SJCRH30 (cell line): ENCODE data around the gene SYT15. TPM values are rescaled to one million over a fixed set of nuclear protein-coding genes. Genes with fewer than 3 reads are reported as not detected.
"Not testable (repeated sequence)": the region's sequence is repeated elsewhere in the genome, so short reads cannot be mapped to it uniquely, and the experiment has no call there.

Experiments used
- DNase-seq, 2 experiments: peaks; one replicate each; pipeline ENCODE4 v3.0.0-alpha.2; 2015 to 2020
- H3K27ac ChIP-seq: fragments of 250-450 bp; sonication (Bioruptor Pico); 2 replicates; pipeline ENCODE4 v1.5.1; 2020; ENCODE audit warnings: mild to moderate bottlenecking, moderate library complexity
- H3K27me3 ChIP-seq: fragments of 250-450 bp; sonication (Bioruptor Pico); 2 replicates; pipeline ENCODE4 v1.5.1; 2020; ENCODE audit warnings: mild to moderate bottlenecking, moderate library complexity
- H3K36me3 ChIP-seq: fragments of 250-450 bp; sonication (Bioruptor Pico); 2 replicates; pipeline ENCODE4 v1.5.1; 2020; ENCODE audit warnings: mild to moderate bottlenecking, moderate library complexity
- H3K4me1 ChIP-seq: fragments of 250-450 bp; sonication (Bioruptor Pico); 2 replicates; pipeline ENCODE4 v1.5.1; 2020; ENCODE audit warnings: mild to moderate bottlenecking, moderate library complexity
- H3K4me3 ChIP-seq: fragments of 250-450 bp; sonication (Bioruptor Pico); 2 replicates; pipeline ENCODE4 v1.5.1; 2020; ENCODE audit warnings: mild to moderate bottlenecking, moderate library complexity
- H3K9me3 ChIP-seq: fragments of 250-450 bp; sonication (Bioruptor Pico); replicated peaks from 2 replicates; pipeline ENCODE4 v1.5.1; 2020; ENCODE audit warnings: mild to moderate bottlenecking, moderate library complexity
- total RNA-seq: library from RNA; depleted of rRNA; stranded (reverse); fragments of >200 nt; shearing (Covaris generic); gene quantifications from 2 replicates; pipeline ENCODE4 v1.2.3, GENCODE V29; 2014

The SYT15 gene
- total RNA-seq, 1 experiment from 2014 or later, result not detected

DNA sequence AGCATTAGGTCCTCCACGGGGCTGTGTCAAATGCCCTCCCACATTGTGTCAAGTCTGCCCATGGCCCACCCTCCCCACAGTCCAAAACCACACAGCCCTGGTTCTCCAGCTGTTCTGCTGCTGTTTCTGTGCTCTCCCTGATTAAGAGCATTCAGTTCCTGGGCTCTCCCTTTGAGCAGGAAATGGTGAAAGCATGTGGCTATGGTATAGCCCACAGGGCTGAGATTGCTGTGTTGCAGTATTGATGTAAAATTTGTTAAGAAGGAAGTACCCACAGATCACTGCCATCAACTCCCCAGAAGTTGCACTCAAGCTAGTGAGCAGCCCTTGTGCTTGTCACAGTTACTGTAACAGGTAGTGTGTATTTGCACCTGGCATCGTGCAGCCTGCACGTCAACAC, 9.3 kb downstream of the SYT15 start:
- H3K27me3 ChIP-seq, H3K36me3 ChIP-seq, H3K27ac ChIP-seq, H3K9me3 ChIP-seq, H3K4me1 ChIP-seq, DNase-seq, H3K4me3 ChIP-seq: not testable (repeated sequence)

DNA sequence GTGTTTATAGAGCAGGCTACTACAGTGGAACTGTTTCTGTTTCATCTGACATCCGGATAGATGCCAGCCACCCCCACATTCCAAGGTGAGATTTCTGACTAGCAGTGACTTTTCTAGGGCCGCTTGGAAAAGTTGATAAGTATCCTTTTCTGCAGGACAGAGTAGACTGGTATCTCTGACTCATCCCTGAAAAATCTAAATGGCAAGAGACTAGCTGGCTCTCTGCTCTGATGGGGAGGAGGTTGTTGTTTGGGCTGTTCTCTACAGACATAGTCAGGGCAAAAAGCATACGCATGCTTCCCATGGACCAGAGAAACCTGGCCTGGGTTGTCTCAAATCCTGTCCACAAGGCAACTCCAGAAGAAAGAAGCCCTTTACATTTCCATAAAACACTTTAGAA, 10.7 kb downstream of the SYT15 start:
- H3K27me3 ChIP-seq, H3K4me1 ChIP-seq, H3K9me3 ChIP-seq, H3K36me3 ChIP-seq, H3K4me3 ChIP-seq, H3K27ac ChIP-seq, DNase-seq: not testable (repeated sequence)

DNA sequence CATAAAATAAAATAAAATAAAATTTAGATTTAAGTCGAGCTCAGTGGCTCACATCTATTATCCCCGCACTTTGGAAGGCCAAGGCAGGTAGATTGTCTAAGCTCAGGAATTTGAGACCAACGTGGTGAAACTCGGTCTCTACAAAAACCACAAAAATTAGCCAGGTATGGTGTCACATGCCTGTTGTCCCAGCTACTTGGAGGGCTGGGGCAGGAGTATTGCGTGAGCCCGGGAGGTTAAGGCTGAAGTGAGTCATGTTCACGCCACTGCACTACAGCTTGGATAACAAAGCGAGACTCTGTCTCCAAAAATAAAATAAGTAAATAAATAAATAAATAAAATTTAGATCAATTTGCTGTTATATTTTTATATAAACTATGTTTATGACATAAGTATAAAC, 12.1 kb downstream of the SYT15 start:
- not testable (repeated sequence) for DNase-seq, H3K4me1 ChIP-seq, H3K27ac ChIP-seq, H3K27me3 ChIP-seq, H3K36me3 ChIP-seq, H3K9me3 ChIP-seq, H3K4me3 ChIP-seq

DNA sequence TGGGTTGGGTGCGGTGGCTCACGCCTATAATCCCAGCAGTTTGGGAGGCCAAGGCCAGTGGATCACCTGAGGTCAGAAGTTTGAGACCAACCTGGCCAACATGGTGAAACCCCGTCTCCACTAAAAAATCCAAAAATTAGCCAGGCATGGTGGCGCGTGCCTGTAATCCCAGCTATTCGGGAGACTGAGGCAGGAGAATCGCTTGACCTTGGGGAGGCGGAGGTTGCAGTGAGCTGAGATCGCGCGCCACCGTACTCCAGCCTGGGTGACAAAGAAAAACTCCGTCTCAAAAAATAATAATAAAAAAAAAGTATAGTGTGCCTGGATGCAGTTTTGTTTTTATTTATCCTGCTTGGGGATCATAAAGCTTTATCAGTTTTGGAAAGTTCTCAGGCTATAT, 14.4 kb downstream of the SYT15 start:
- H3K27ac ChIP-seq, H3K36me3 ChIP-seq, H3K9me3 ChIP-seq, H3K27me3 ChIP-seq, H3K4me3 ChIP-seq, H3K4me1 ChIP-seq, DNase-seq: not testable (repeated sequence)

DNA sequence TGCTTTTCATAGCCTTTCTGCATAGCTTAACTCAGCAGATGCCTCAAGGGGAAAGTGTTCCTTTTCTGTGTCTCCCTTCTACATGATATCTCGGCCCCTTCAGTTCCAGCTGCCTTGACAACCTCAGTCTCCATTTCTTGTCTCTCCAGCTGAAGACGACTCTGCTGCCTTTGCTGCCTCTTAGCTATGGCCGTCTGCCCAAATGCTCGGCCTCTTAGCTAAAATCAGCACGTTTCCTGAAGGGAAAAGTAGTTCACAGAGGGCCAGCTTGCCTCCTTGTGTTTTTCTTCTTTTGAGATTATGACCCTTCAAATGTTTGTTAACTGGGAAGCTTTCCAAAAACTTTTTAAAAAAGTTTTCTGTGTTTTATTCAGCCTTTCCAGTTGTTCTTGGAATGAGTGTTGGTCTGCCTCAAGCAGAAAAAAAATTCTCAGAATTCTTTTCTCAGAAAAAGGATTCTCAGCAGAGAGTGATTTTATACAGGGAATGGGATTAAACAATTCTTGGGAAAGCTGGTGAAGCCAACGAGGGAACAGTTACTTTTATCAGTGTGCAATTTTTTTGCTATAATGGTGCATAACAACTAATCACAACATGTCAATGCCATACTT, 15.6 kb downstream of the SYT15 start:
- not testable (repeated sequence) for H3K4me1 ChIP-seq, H3K36me3 ChIP-seq, H3K9me3 ChIP-seq, H3K27ac ChIP-seq, H3K27me3 ChIP-seq, H3K4me3 ChIP-seq, DNase-seq

DNA sequence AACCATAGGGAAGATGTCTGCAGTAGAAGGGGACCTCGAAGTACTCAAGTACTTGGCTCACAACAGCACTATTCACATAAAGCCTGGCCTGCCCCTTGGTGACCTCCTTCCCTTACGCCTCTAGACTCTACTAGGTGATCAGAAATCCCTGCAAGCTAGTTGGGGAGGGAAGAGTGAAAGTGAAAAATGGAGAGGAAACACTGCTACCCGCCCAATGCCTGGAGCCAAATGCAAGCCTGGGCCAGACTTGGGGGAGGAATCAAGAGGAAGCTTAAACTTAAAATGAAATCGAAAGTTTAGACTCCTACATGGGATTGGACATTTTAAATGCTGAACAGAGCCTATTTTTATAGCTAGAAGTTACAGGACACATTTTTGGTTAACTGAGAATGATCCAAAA, 17.6 kb downstream of the SYT15 start:
- H3K4me1 ChIP-seq, DNase-seq, H3K4me3 ChIP-seq, H3K9me3 ChIP-seq, H3K36me3 ChIP-seq, H3K27me3 ChIP-seq, H3K27ac ChIP-seq: not testable (repeated sequence)

DNA sequence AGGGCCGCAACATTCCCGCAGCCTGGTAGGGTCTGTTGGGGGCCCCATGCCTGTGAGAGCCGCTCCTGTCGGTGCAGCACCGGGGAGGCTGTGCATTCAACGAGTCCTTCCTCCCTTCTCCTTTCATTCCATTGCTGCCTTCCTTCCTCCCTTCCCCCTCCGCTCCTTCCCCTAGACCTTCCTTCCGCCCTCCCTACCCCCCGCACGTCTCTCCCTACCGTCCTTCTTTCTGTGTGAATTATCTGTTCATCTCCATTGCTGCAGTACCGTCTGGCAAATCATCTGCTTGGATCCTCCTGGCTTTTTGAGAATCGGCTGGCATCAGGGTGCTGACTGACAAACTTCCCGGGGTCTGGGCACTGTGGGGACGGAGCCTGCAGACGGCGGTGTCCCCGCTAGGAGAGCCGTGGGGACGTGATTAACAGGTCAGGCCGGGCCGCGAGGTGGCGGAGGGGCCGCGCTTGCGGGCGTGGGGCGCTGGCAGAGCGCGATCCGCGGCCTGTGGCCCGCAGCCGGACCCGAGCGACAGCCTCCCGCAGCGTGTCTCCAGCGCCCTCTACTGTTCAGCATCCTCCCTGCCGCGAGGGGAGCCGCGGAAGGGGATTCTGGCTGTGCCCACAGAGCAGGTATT, 18.8 kb downstream of the SYT15 start:
- not testable (repeated sequence) for H3K4me3 ChIP-seq, DNase-seq, H3K36me3 ChIP-seq, H3K27me3 ChIP-seq, H3K9me3 ChIP-seq, H3K4me1 ChIP-seq, H3K27ac ChIP-seq

DNA sequence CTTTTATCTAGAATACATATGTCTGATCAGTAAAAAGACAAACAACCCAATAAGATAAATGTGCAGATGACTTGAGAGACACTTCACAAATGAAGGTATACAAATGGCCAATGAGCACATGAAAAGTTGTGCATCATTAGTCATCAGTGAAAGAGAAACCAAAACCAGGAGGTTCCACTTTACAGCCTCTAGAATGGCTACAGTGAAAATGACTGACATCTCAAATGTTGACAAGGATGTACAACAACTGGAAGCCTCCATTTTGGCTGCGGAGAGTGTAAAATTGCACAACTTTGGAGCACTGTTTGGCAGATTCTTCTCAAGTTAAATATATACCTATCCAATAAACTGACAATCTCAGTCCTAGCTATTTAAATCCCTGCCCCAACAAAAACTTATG, 21.6 kb downstream of the SYT15 start:
- not testable (repeated sequence) for H3K27ac ChIP-seq, H3K4me3 ChIP-seq, H3K4me1 ChIP-seq, H3K27me3 ChIP-seq, H3K9me3 ChIP-seq, H3K36me3 ChIP-seq, DNase-seq

DNA sequence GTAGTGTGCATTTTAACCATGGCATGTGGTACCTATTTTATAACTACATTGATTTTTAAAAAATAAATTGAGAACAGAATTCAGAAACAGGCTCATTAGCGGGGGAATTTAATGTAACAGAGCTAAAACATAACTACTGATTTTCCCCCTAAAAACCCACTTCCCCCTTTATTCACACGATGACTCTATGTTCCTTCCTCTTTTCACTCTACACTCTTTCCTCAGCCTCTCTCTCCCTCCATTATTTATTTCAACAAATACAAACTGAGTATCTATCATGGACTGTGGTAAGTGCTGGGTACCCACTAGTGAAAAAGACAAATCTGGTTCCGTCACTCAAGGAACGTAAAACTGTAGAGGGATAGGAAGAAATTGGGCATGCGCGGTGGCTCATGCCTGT, 36.6 kb downstream of the SYT15 start:
- H3K36me3 ChIP-seq, DNase-seq, H3K27me3 ChIP-seq: not testable (repeated sequence)

DNA sequence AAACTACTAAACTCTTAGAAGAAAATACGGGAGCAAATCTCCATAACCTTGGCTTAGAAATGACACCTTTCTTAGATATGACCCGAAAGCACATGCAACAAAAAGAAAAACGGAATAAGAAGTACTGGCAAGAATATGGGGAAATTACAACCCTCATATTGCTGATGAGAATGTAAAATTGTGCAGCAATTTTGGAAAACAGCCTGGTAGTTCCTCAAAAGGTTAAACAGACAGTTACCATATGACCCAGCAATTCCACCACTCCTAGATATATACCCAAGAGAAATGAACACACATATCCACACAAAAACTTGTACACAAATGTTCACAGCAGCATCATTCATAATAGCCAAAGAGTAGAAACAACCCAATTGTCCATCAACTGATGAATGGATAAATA, 37.3 kb downstream of the SYT15 start:
- DNase-seq, result not testable (repeated sequence)

More for the DNA sequence above, 36.6 kb downstream of the SYT15 start:
- H3K27ac ChIP-seq, H3K9me3 ChIP-seq, H3K4me1 ChIP-seq, H3K4me3 ChIP-seq: not testable (repeated sequence)

DNA sequence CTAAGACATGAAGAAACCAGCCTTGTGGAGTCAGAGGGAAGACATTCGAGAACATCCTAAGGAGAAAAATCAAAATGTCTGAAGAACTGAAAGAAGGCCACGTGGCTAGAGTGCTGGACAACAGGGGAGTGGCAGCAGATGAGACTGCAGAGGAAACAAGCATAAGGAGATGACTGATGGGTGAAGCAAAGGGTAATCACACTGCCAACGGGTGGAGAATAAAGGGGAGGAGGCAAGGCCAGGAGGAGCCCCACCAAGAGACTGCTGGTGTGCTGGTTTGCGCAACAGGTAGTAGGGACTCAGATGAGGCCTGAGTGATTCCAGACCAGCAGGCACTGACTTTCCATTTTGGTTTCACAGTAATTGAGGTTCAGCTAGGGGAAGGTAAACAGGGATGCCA, 38.2 kb downstream of the SYT15 start:
- DNase-seq, H3K27me3 ChIP-seq, H3K36me3 ChIP-seq, H3K27ac ChIP-seq, H3K4me1 ChIP-seq, H3K4me3 ChIP-seq, H3K9me3 ChIP-seq: not testable (repeated sequence)

More for the DNA sequence above, 37.3 kb downstream of the SYT15 start:
- H3K9me3 ChIP-seq, H3K4me3 ChIP-seq, H3K27me3 ChIP-seq, H3K27ac ChIP-seq, H3K36me3 ChIP-seq, H3K4me1 ChIP-seq: not testable (repeated sequence)

DNA sequence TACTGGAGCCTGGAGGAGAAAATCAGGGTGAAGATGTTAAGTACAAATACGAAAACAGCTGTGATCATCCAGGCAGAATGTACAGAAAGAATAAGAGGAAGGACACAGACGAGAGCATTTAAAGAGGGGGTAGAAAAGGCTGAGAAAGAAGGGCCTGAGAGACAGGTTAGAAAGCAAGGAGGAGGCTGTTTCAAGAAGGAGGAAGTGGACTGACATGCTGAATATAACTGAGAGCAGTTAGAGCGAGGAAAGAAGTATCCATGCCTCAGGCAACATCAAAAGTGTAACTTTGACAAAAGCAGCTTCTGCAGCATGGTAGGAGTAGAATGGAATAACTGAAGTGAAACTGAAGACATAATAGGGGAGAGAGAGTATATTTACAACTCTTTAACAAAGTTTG, 39.0 kb downstream of the SYT15 start:
- H3K4me1 ChIP-seq, H3K4me3 ChIP-seq, H3K36me3 ChIP-seq, H3K27me3 ChIP-seq, DNase-seq, H3K27ac ChIP-seq, H3K9me3 ChIP-seq: not testable (repeated sequence)

DNA sequence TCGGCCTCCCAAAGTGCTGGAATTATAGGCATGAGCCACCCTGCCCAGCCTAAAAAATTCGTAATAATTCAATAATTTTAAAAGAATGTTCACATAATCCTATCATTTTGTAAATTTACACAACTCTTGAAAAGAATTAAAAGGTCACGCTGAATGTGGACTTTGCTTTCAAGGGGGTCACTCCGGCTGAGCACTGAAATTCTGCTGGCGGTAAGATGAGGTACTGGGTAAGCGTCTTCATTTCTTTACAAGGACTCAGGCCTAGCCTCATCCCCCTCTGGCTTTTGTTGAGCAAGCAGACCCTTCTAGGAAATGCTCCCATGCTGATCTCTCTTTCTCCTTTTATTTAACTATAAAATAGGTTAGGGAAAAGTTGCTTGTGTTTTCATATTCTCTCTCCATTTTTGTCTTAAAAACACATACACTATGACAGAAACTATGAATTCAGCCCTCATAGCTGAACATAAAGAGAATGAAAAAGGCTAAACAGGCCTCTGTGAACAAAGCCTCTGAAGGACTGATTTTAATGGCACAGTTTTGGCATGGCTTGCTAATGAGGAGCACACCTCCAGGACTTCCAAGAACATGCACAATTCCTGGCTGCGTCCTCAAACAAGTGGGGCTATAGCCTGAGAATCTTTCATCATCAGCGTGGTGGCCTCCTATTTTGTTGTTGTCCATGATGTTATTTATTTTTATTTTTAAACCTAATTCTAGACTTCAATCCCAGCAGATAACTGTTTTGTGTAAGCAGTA, 45.1 kb downstream of the SYT15 start:
- not testable (repeated sequence) for DNase-seq, H3K4me3 ChIP-seq, H3K27me3 ChIP-seq, H3K27ac ChIP-seq, H3K36me3 ChIP-seq, H3K9me3 ChIP-seq, H3K4me1 ChIP-seq

DNA sequence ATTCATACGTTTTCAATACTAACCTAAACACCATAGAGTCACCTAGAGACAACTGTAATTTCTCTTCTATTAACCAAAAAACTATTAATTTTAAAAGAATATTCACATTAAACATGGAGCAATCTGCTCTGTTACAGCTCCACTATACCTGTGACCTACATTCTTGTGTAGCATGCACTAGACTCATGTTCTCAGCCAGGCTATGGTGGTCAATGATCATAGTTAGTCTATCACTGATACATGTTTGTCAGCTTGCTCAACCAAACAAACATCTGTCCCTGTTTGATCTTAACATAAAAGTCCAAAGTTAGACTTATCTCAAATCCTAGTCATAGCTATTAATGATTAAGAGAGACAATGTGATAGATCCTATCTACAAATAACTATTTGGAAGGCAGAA, 50.9 kb downstream of the SYT15 start:
- H3K27me3 ChIP-seq, DNase-seq: not testable (repeated sequence)

DNA sequence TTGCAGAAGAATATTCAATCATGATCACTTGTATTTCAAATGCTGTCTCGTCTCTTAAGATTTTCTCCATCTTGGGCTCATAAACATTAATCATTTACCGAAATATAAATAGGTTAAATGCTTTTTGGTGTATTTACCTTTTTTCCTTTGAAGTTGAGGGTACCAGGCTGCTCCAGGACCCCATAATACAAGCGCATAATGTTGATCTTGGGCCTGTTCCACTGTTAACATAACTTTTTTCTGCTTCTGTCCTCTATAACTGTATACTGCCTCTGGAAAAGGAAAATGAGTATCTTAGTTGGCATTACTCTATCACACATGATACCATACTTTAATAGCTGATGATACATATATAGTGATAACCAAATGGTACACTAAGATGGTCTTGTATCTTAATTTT, 51.9 kb downstream of the SYT15 start:
- H3K27me3 ChIP-seq, H3K4me3 ChIP-seq, H3K4me1 ChIP-seq, H3K36me3 ChIP-seq, H3K27ac ChIP-seq, H3K9me3 ChIP-seq, DNase-seq: not testable (repeated sequence)

More for the DNA sequence above, 50.9 kb downstream of the SYT15 start:
- not testable (repeated sequence) for H3K27ac ChIP-seq, H3K4me1 ChIP-seq, H3K36me3 ChIP-seq, H3K9me3 ChIP-seq, H3K4me3 ChIP-seq

DNA sequence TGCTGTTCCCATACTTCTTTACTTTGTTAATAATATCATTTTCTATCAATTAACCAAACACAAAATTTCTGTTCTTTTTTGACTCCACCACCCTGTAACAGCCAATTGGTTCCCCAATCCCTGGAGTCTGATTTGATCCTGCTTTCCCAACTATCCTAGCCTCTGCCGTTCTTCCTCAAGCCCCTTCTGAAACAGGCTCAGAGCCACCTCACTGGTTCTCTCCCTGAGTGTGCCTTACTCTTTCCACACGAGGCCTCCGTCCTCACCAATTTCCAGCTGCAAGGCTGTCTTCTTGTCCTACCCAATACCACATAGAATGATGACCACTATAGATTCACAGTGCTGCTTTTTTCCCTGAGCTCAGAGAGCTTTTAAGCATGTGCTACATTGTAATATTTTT, 52.8 kb downstream of the SYT15 start:
- H3K36me3 ChIP-seq, H3K4me1 ChIP-seq, H3K4me3 ChIP-seq, DNase-seq, H3K27ac ChIP-seq, H3K27me3 ChIP-seq, H3K9me3 ChIP-seq: not testable (repeated sequence)
